Measurements from ENCODE around the gene GRAMD1A.

DNA sequence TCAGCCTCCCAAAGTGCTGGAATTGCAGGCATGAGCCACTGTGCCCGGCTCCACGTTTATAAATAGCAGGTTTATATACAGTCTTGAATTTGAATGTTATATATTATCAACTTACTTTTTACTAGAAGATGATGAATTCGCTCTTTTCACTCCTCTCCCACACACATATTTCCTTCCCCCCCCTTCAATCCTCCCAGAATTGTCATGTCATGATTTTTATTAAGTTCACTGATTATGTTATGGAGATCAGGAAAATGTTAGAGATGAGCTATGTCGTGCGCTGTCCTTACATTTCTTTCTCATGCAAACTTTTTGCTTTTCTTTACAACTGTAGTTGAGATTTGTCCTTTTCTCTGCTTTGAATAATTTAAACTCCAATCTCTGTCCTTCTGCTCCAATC, 17.8 kb upstream of the GRAMD1A start:
- TF ChIP-seq, protein P1, sequence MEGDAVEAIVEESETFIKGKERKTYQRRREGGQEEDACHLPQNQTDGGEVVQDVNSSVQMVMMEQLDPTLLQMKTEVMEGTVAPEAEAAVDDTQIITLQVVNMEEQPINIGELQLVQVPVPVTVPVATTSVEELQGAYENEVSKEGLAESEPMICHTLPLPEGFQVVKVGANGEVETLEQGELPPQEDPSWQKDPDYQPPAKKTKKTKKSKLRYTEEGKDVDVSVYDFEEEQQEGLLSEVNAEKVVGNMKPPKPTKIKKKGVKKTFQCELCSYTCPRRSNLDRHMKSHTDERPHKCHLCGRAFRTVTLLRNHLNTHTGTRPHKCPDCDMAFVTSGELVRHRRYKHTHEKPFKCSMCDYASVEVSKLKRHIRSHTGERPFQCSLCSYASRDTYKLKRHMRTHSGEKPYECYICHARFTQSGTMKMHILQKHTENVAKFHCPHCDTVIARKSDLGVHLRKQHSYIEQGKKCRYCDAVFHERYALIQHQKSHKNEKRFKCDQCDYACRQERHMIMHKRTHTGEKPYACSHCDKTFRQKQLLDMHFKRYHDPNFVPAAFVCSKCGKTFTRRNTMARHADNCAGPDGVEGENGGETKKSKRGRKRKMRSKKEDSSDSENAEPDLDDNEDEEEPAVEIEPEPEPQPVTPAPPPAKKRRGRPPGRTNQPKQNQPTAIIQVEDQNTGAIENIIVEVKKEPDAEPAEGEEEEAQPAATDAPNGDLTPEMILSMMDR (conservative IDR thresholded peaks at IDR 0.05; ENCODE audit: low read depth, low read length) = no peak
- no peak for TF ChIP-seq EZH2 (IDR thresholded peaks at IDR 0.05; ENCODE audit: low read length, unreplicated experiment)
- TF ChIP-seq EZH2phosphoT487 (IDR thresholded peaks at IDR 0.05; ENCODE audit: borderline replicate concordance, low read length) = no peak
